Measurements from ENCODE around the gene DPT. TPM values are rescaled to one million over a fixed set of nuclear protein-coding genes. Genes with fewer than 3 reads are reported as not detected.

Gene DPT
- total RNA-seq, 1 donor from 2014 or later: not detected

DNA sequence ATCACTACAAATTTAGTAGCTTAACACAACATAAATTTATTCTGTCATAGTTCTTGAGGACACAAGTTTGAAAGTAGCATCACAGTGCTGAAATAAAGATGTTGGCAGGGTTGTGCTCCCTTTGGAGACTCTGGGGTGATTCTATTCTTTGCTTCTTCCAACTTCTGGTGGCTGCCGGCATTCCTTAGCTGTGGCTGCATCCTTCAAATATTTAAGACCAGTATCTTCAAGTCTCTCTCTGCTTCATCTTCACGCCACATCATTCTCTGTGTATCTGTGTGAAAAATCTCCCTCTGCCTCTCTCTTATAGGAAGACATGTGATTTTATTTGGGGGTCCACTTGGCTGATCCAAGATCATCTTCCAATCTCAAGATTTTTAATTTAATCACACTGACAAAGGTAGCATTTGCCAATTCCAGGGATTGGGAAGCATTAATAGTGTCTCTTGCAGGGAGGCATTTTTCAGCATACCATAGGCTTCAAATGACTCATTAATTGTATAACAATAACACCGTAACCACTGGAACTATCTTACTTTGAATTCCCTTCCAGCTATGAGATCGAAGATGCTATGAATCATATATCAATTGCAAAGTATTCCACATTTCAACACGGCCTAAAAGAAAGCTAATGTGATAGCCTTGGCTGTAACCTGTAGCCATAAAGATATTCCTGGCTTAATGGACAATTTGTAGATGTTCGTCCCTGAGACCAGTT, 74.6 kb downstream of the DPT start:
- DNase-seq: no peak

DNA sequence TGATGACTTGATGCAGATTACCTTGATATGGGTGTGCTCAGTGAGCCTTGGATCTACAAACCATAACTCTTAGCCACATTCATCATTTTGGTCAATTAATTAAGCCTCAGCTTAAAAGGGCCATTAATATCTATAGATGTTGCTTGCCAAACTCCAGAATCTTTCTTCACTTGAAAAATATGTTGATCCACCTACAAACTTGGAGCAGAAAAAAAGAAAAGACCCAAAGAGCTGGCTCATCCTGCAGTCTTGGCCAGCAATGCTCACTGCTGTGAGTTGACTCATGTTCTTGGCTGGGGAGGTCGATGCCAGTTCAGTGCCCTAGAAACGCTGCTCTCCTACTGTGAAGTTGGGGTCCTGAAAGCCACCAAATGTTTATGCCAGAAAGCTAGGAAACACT, 75.4 kb downstream of the DPT start:
- no peak for DNase-seq

GRCh38 chr1:168645721-168646120, 83.3 kb downstream of the DPT start:
- DNase-seq: no peak

Other genes with a start within 250 kb of the DPT start
- gene XCL2, start 185.2 kb downstream of the DPT start, total RNA-seq: not detected in 2 replicates
- not detected in 2 replicates for gene XCL1, start 152.6 kb downstream of the DPT start, total RNA-seq

Data from dermis blood vessel endothelial cell (primary cell).